GM10248 (cell line): Measurements from ENCODE around the gene NLRP3.
"Not testable (repeated sequence)": the region's sequence is repeated elsewhere in the genome, so short reads cannot be mapped to it uniquely, and the experiment has no call there.

Experiments
- CTCF ChIA-PET: fragments of 300-600 bp; sonication (Branson Sonifier 250); formaldehyde crosslinking; extraction: SDS; loops from one replicate; lab custom pipeline; 2021; ENCODE audit warnings: antibody characterized with exemption; lab: Yijun Ruan, JAX
- POLR2A ChIA-PET: fragments of 350-650 bp; sonication (Branson Sonifier 250); formaldehyde crosslinking; extraction: SDS; loops from one replicate; lab custom pipeline; 2020; ENCODE audit warnings: antibody characterized with exemption; lab: Yijun Ruan, JAX
- DNase-seq: peaks from one replicate; pipeline ENCODE4 v3.0.0; 2012; ENCODE audit errors: extremely low spot score
- TF ChIP-seq, protein P1 (sequence below): IDR thresholded peaks from 2 replicates; pipeline ENCODE4 v1.5.1; 2012; ENCODE audit warnings: mild to moderate bottlenecking, low read depth; ENCODE audit errors: extremely low read depth, missing control alignments, control extremely low read depth

Gene NLRP3

GRCh38 chr1:247415423-247416361 lies at the start of gene NLRP3:
TSS of gene NLRP3 (plus strand) at chr1:247416173. CDS start at chr1:247418801, 2,628 bp downstream.
- ChIA-PET POLR2A (no interaction called here), CTCF (interaction anchor here (1.3 to 2.1 kb wide), 5 partner anchors 9 to 43 kb away, joined by 3 to 10 read pairs (median 5); no protein-coding TSS in a partner anchor)
- TF ChIP-seq, protein P1, sequence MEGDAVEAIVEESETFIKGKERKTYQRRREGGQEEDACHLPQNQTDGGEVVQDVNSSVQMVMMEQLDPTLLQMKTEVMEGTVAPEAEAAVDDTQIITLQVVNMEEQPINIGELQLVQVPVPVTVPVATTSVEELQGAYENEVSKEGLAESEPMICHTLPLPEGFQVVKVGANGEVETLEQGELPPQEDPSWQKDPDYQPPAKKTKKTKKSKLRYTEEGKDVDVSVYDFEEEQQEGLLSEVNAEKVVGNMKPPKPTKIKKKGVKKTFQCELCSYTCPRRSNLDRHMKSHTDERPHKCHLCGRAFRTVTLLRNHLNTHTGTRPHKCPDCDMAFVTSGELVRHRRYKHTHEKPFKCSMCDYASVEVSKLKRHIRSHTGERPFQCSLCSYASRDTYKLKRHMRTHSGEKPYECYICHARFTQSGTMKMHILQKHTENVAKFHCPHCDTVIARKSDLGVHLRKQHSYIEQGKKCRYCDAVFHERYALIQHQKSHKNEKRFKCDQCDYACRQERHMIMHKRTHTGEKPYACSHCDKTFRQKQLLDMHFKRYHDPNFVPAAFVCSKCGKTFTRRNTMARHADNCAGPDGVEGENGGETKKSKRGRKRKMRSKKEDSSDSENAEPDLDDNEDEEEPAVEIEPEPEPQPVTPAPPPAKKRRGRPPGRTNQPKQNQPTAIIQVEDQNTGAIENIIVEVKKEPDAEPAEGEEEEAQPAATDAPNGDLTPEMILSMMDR, result no peak
- no peak for DNase-seq

DNA sequence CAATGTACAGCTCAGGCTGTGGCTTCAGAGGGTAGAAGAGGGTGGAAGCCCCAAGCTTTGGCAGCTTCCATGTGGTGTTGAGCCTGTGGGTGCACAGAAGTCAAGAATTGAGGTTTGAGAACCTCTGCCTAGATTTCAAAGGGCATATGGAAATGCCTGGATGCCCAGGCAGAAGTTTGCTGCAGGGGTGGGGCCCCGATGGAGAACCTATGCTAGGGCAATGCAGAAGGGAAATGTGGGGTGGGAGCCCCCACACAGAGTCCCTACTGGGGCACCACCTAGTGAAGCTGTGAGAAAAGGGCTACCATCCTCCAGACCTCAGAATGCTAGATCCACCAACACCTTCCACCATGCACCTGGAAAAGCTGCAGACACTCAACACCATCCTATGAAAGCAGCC lies 49.6 kb upstream of the NLRP3 start:
- CTCF ChIA-PET, POLR2A ChIA-PET, DNase-seq: not testable (repeated sequence)

- TF ChIP-seq, protein P1, result no peak
- POLR2A ChIA-PET, result no interaction called here
- no peak for DNase-seq
- CTCF ChIA-PET, result no interaction called here
Measured at GRCh38 chr1:247366926-247367645, 48.9 kb upstream of the NLRP3 start.

DNA sequence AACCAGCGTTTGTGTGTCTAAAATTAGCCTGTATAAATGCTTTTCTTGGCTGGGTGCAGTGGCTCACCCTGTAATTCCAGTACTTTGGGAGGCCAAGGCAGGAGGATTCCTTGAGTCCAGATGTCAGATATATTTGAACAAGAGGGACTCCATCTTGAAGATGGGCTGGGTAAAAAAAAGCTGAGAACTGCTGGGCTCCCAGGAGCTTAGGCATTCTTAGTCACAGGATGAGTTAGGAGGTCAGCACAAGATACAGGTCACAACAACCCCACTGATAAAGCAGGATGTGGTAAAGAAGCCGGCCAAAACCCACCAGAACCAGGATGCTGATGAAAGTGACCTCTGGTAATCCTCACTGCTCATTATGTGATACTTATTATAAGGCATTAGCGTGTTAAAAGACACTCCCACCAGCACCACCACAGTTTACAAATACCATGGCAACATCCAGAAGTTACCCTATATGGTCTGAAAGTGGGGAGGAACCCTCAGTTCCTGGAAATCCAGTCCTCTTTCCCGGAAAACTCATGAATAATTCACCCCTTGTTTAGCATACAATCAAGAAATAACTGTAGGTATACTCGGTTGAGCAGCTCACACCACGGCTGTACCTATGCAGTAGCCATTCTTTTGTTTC lies 48.1 kb upstream of the NLRP3 start:
- TF ChIP-seq, protein P1, result no peak
- ChIA-PET POLR2A (no interaction called here), CTCF (no interaction called here)
- DNase-seq, result no peak

- no peak for DNase-seq
- POLR2A ChIA-PET, result no interaction called here
- CTCF ChIA-PET, result no interaction called here
- TF ChIP-seq, protein P1, result no peak
Measured at GRCh38 chr1:247368490-247369145, 47.4 kb upstream of the NLRP3 start.

GRCh38 chr1:247370786-247371732 lies 44.9 kb upstream of the NLRP3 start:
- ChIA-PET CTCF (interaction anchor here (1.7 to 2.2 kb wide), 2 partner anchors 15 to 115 kb away, joined by 4 to 7 read pairs; no protein-coding TSS in a partner anchor), POLR2A (no interaction called here)
- DNase-seq, result no peak
- TF ChIP-seq, protein P1, result no peak
